ENCODE data around the gene MAN1C1.

- TF ChIP-seq CTCF (IDR thresholded peaks at IDR 0.05) (no peak), POLR2A (IDR thresholded peaks at IDR 0.05) (no peak)
Measured at GRCh38 chr1:25702101-25702775, 85.6 kb downstream of the MAN1C1 start.
